IMR-90 (cell line): ENCODE data around the gene PPP4C. TPM values are rescaled to one million over a fixed set of nuclear protein-coding genes. Genes with fewer than 3 reads are reported as not detected.
A peak's percentile ranks its signal among the peaks of the same experiment; 100 is the strongest.

Experiments used
- ATAC-seq: fragments of 200-7000 bp; cut with Tn5 transposase; 2 replicates; pipeline ENCODE4 v1.9.1; 2020; ENCODE audit warnings: low read depth, mild to moderate bottlenecking, moderate library complexity
- BruUV-seq: library from RNA; stranded (reverse); fragments of 400-500 nt; replicated peaks from 2 replicates; lab custom pipeline; 2021; lab: Mats Ljungman, UMichigan
- CTCF ChIA-PET: fragments of 300-600 bp; formaldehyde crosslinking; extraction: SDS; loops from one replicate; lab custom pipeline; 2021; ENCODE audit warnings: antibody characterized with exemption; lab: Yijun Ruan, JAX
- POLR2A ChIA-PET: fragments of 300-600 bp; sonication (Branson Sonifier 250); formaldehyde crosslinking; loops from one replicate; lab custom pipeline; 2022; ENCODE audit warnings: antibody characterized with exemption; ENCODE audit not compliant: unreplicated experiment; lab: Charles Lee
- DNase-seq: peaks from one replicate; pipeline ENCODE4 v3.0.0; 2013
- H2AFZ ChIP-seq: replicated peaks from 2 replicates; pipeline ENCODE3; 2013; ENCODE audit warnings: low read length, mild to moderate bottlenecking; ENCODE audit not compliant: poor library complexity
- H2AK5ac ChIP-seq: 2 replicates; pipeline ENCODE4 v1.6.1; 2013; ENCODE audit warnings: low read depth, low read length, inconsistent platforms
- H2AK9ac ChIP-seq: replicated peaks from 2 replicates; pipeline ENCODE3; 2013; ENCODE audit warnings: mild to moderate bottlenecking, low read depth, low read length, moderate library complexity; ENCODE audit not compliant: poor library complexity
- H2BK120ac ChIP-seq: 2 replicates; pipeline ENCODE4 v1.6.1; 2013; ENCODE audit warnings: low read depth, low read length, inconsistent platforms
- H2BK15ac ChIP-seq: 3 replicates; pipeline ENCODE4 v1.6.1; 2013; ENCODE audit warnings: low read depth, low read length, inconsistent platforms
- H2BK20ac ChIP-seq: 2 replicates; pipeline ENCODE4 v1.6.1; 2013; ENCODE audit warnings: low read depth, mild to moderate bottlenecking, inconsistent platforms, low read length, moderate library complexity
- H2BK5ac ChIP-seq: 2 replicates; pipeline ENCODE4 v1.6.1; 2013; ENCODE audit warnings: mild to moderate bottlenecking, low read depth, low read length, inconsistent platforms; ENCODE audit not compliant: poor library complexity, severe bottlenecking
- H3K14ac ChIP-seq: replicated peaks from 2 replicates; pipeline ENCODE4 v1.6.1; 2013; ENCODE audit warnings: low read depth, low read length, inconsistent platforms
- H3K18ac ChIP-seq: 2 replicates; pipeline ENCODE4 v1.6.1; 2013; ENCODE audit warnings: low read depth, low read length, control low read depth
- H3K23ac ChIP-seq: 2 replicates; pipeline ENCODE4 v1.6.1; 2013; ENCODE audit warnings: low read depth, low read length, inconsistent platforms
- H3K27ac ChIP-seq: 2 replicates; pipeline ENCODE4 v1.5.1; 2013; ENCODE audit warnings: mild to moderate bottlenecking, control low read depth, low read length; ENCODE audit not compliant: insufficient read depth
- H3K27me3 ChIP-seq: 2 replicates; pipeline ENCODE4 v1.6.1; 2013; ENCODE audit warnings: low read length; ENCODE audit not compliant: control insufficient read depth, insufficient read depth
- H3K36me3 ChIP-seq: 2 replicates; pipeline ENCODE4 v1.6.1; 2013; ENCODE audit warnings: low read length, mixed read lengths; ENCODE audit not compliant: control insufficient read depth, insufficient read depth
- H3K4ac ChIP-seq: 2 replicates; pipeline ENCODE4 v1.6.1; 2013; ENCODE audit warnings: low read depth, low read length, inconsistent platforms
- H3K4me1 ChIP-seq: 2 replicates; pipeline ENCODE4 v1.6.1; 2013; ENCODE audit warnings: low read length, mixed read lengths; ENCODE audit not compliant: control insufficient read depth, insufficient read depth
- H3K4me2 ChIP-seq: 2 replicates; pipeline ENCODE4 v1.6.1; 2013; ENCODE audit warnings: low read depth, mild to moderate bottlenecking, control low read depth, low read length, moderate library complexity
- H3K4me3 ChIP-seq: 2 replicates; pipeline ENCODE4 v1.5.1; 2013; ENCODE audit warnings: low read depth, mild to moderate bottlenecking, control low read depth, low read length, moderate library complexity; ENCODE audit not compliant: insufficient read depth
- H3K56ac ChIP-seq: 2 replicates; pipeline ENCODE4 v1.6.1; 2013; ENCODE audit warnings: low read length, inconsistent platforms; ENCODE audit not compliant: insufficient read depth; ENCODE audit errors: extremely low read depth
- H3K79me1 ChIP-seq, 2 experiments: 2 replicates each; pipeline ENCODE4 v1.6.1; 2013; ENCODE audit warnings: low read length in 2 of 2, inconsistent platforms in 1 of 2, low read depth in 1 of 2
- H3K9ac ChIP-seq: 2 replicates; pipeline ENCODE4 v1.6.1; 2013; ENCODE audit warnings: low read depth, low read length, control low read depth
- H3K9me1 ChIP-seq: 2 replicates; pipeline ENCODE4 v1.6.1; 2013; ENCODE audit warnings: low read length, inconsistent platforms; ENCODE audit not compliant: insufficient read depth
- H3K9me3 ChIP-seq: 2 replicates; pipeline ENCODE4 v1.6.1; 2013; ENCODE audit warnings: low read length; ENCODE audit not compliant: control insufficient read depth, insufficient read depth
- H4K20me1 ChIP-seq: 2 replicates; pipeline ENCODE4 v1.6.1; 2013; ENCODE audit warnings: low read length, inconsistent platforms; ENCODE audit not compliant: insufficient read depth
- H4K5ac ChIP-seq: 2 replicates; pipeline ENCODE4 v1.6.1; 2013; ENCODE audit warnings: mild to moderate bottlenecking, low read depth, low read length, control low read depth
- H4K8ac ChIP-seq, 2 experiments: 2 replicates each; pipeline ENCODE4 v1.6.1; 2013; ENCODE audit warnings: low read depth in 2 of 2, low read length in 2 of 2, control low read depth in 1 of 2, inconsistent platforms in 1 of 2
- H4K91ac ChIP-seq: 2 replicates; pipeline ENCODE4 v1.6.1; 2013; ENCODE audit warnings: low read depth, low read length, inconsistent platforms; ENCODE audit not compliant: insufficient read depth
- CHD1 ChIP-seq: IDR thresholded peaks from 2 replicates; pipeline ENCODE4 v1.6.1; 2012; ENCODE audit warnings: low read depth, low read length, improper control_type of control experiment
- CTCF ChIP-seq: conservative IDR thresholded peaks from 2 replicates; pipeline ENCODE4 v1.5.1; 2012; ENCODE audit warnings: mild to moderate bottlenecking, low read depth, low read length, improper control_type of control experiment
- MAFK ChIP-seq: IDR thresholded peaks from 2 replicates; pipeline ENCODE4 v1.6.1; 2012; ENCODE audit warnings: low read depth, low read length, improper control_type of control experiment
- MXI1 ChIP-seq: IDR thresholded peaks from 2 replicates; pipeline ENCODE4 v1.6.1; 2012; ENCODE audit warnings: low read depth, mild to moderate bottlenecking, low read length, moderate library complexity, borderline replicate concordance
- NFE2L2 ChIP-seq: fragments of 150-350 bp; IDR thresholded peaks from 2 replicates; pipeline ENCODE4 v1.6.1; 2016; ENCODE audit warnings: low read depth, mild to moderate bottlenecking, low read length
- POLR2A ChIP-seq: IDR thresholded peaks from 2 replicates; pipeline ENCODE4 v1.6.1; 2012; ENCODE audit warnings: mild to moderate bottlenecking, low read depth, low read length
- RAD21 ChIP-seq: IDR thresholded peaks from 2 replicates; pipeline ENCODE4 v1.6.1; 2012; ENCODE audit warnings: low read length, improper control_type of control experiment
- RCOR1 ChIP-seq: IDR thresholded peaks from 2 replicates; pipeline ENCODE4 v1.6.1; 2012; ENCODE audit warnings: mild to moderate bottlenecking, low read length, improper control_type of control experiment; ENCODE audit not compliant: insufficient replicate concordance
- RFX5 ChIP-seq: IDR thresholded peaks from 2 replicates; pipeline ENCODE4 v1.8.0; 2012; ENCODE audit warnings: low read depth, mild to moderate bottlenecking, low read length, moderate library complexity
- SMC3 ChIP-seq: fragments of 150-350 bp; IDR thresholded peaks from 2 replicates; pipeline ENCODE4 v1.6.1; 2016; ENCODE audit warnings: low read depth, mild to moderate bottlenecking, antibody characterized with exemption, low read length, moderate library complexity
- USF2 ChIP-seq: fragments of 150-350 bp; IDR thresholded peaks from 2 replicates; pipeline ENCODE4 v1.6.1; 2017; ENCODE audit warnings: mild to moderate bottlenecking, antibody characterized with exemption, low read length, low read depth
- WGBS, 2 experiments: methylation state at CpG; one replicate each; pipeline versions ENCODE4 v1.1.5 to v1.1.7; 2013; ENCODE audit warnings: missing lambda C conversion rate in 2 of 2; ENCODE audit not compliant: insufficient read length in 1 of 2; ENCODE audit errors: extremely low coverage in 2 of 2; 5-methylcytosine and 5-hydroxymethylcytosine counted together
- dilution Hi-C: fragments of 300-500 bp; cut with HindIII; formaldehyde crosslinking; loops from one replicate; pipeline ENCODE4 v1.14.3; 2018; ENCODE audit warnings: low sequenced_read_pairs; ENCODE audit not compliant: unreplicated experiment
- in situ Hi-C: fragments of 300-500 bp; cut with MboI; formaldehyde crosslinking; loops from 3 replicates; pipeline ENCODE4 v1.14.3; 2019; ENCODE audit warnings: low sequenced_read_pairs, inconsistent platforms, mixed read lengths
- intact Hi-C: fragments of 100-400 bp; cut with micrococcal nuclease; formaldehyde crosslinking; loops from 2 replicates; pipeline ENCODE4 v1.10.0; 2022
- polyA plus RNA-seq, 3 experiments: library from polyadenylated mRNA; depleted of rRNA; stranded (reverse); fragments of >200 nt; gene quantifications; 2 replicates each; pipeline ENCODE4 v1.2.3, GENCODE V29; 2012; ENCODE audit warnings: low replicate concordance in 1 of 3
- total RNA-seq: library from RNA; depleted of rRNA; stranded (reverse); fragments of >200 nt; gene quantifications from 2 replicates; pipeline ENCODE4 v1.2.3, GENCODE V29; 2012

The PPP4C gene
- total and polyA plus RNA-seq, 2 of the 4 experiments (the other 2 are of a cell fraction) = 200 to 209 TPM

- peak overlapping the region; percentile 36; the same call in 1 of the 2 replicates for H3K27ac ChIP-seq
- H2BK20ac ChIP-seq = no peak overlapping the region
- H3K27me3 ChIP-seq = no peaks in the 10 kb centered on the region
- peaks cover 9% of the 10 kb centered on the region for H3K9me1 ChIP-seq
- intact Hi-C loops (no loop called here), in situ Hi-C loops (no loop called here), dilution Hi-C loops (no loop called here)
- H3K23ac ChIP-seq = no peak overlapping the region
- H4K8ac ChIP-seq = no peak overlapping the region
- no peak overlapping the region for H4K91ac ChIP-seq
- H2AFZ ChIP-seq = no peak overlapping the region
- H2AK5ac ChIP-seq = no peak overlapping the region
- H3K9ac ChIP-seq = no peak overlapping the region
- no peak overlapping the region for H3K14ac ChIP-seq
- no peak overlapping the region for H3K4ac ChIP-seq
- H3K9me3 ChIP-seq = no peaks in the 10 kb centered on the region
- H2AK9ac ChIP-seq = no peak overlapping the region
- no peak overlapping the region for H4K5ac ChIP-seq
- DNase-seq (no peak), ATAC-seq (no peak)
- H3K18ac ChIP-seq = no peak overlapping the region
- TF ChIP-seq NFE2L2 (no peak), CTCF (no peak), MAFK (no peak), RFX5 (no peak), MXI1 (no peak), CHD1 (no peak), USF2 (no peak), RAD21 (no peak), POLR2A (no peak), SMC3 (no peak), RCOR1 (no peak)
- POLR2A ChIA-PET = no interaction called here
- no peak overlapping the region for H3K56ac ChIP-seq
- H4K20me1 ChIP-seq = no peaks in the 10 kb centered on the region; the same call in 1 of the 2 replicates
- H2BK15ac ChIP-seq = no peak overlapping the region
- BruUV-seq = no TSS peak
- H3K36me3 ChIP-seq = peaks cover 2% of the 10 kb centered on the region; the same call in 1 of the 2 replicates
- H3K4me2 ChIP-seq = no peak overlapping the region; the same call in 1 of the 2 replicates
- peaks cover 19 to 24% of the 10 kb centered on the region in 2 experiments; a peak in 3 of 4 replicates for H3K79me1 ChIP-seq
- H3K4me1 ChIP-seq = peaks cover 18% of the 10 kb centered on the region
- no CpG with 5 or more reads among the region's 4 CpGs for WGBS, 2 experiments
- H2BK5ac ChIP-seq = no peak overlapping the region
- H2BK120ac ChIP-seq = no peak overlapping the region
- CTCF ChIA-PET = no interaction called here
- H3K4me3 ChIP-seq = no peak overlapping the region
Observed at GRCh38 chr16:30060346-30060745, 15.4 kb upstream of the PPP4C start.
